Spinal cord (tissue), 10 donors: Measurements from ENCODE around the gene ESYT2. TPM values are rescaled to one million over a fixed set of nuclear protein-coding genes. Genes with fewer than 3 reads are reported as not detected.
A peak's percentile ranks its signal among the peaks of the same experiment; 100 is the strongest.

Source experiments
- DNase-seq, 6 donors: peaks; one replicate each; pipeline versions ENCODE4 v3.0.0 to v3.0.0-alpha.2; 2013 to 2015; ENCODE audit warnings: low spot score in 6 of 6, low read depth in 4 of 6
- H3K27ac ChIP-seq: one replicate; pipeline ENCODE4 v1.5.1; 2013; ENCODE audit warnings: low read depth, low read length, control low read depth
- H3K27me3 ChIP-seq: one replicate; pipeline ENCODE4 v1.6.1; 2013; ENCODE audit warnings: low read length; ENCODE audit not compliant: control insufficient read depth, insufficient read depth
- H3K36me3 ChIP-seq: one replicate; pipeline ENCODE4 v1.6.1; 2013; ENCODE audit warnings: low read length; ENCODE audit not compliant: control insufficient read depth, insufficient read depth
- H3K4me1 ChIP-seq: one replicate; pipeline ENCODE4 v1.6.1; 2013; ENCODE audit warnings: low read length; ENCODE audit not compliant: control insufficient read depth, insufficient read depth
- H3K4me3 ChIP-seq: one replicate; pipeline ENCODE4 v1.5.1; 2013; ENCODE audit warnings: low read depth, low read length, control low read depth
- H3K9me3 ChIP-seq: one replicate; pipeline ENCODE4 v1.6.1; 2013; ENCODE audit warnings: low read length; ENCODE audit not compliant: control insufficient read depth, insufficient read depth
- WGBS: methylation state at CpG from one replicate; pipeline ENCODE4 v1.1.5; 2013; ENCODE audit warnings: missing lambda C conversion rate; ENCODE audit not compliant: insufficient coverage; 5-methylcytosine and 5-hydroxymethylcytosine counted together
- polyA plus RNA-seq, 2 donors: library from polyadenylated mRNA; unstranded; fragments of 120-200 nt; gene quantifications; one replicate each; pipeline ENCODE4 v1.2.1, GENCODE V29; 2013; ENCODE audit not compliant: insufficient read length in 2 of 2
- total RNA-seq, 2 donors: library from RNA; depleted of rRNA in 1 of 2; stranded (reverse); fragments of 120-200 nt in 1 of 2; fragments of >200 nt in 1 of 2; gene quantifications; one replicate each; pipeline versions ENCODE4 v1.2.3 to v1.2.4, GENCODE V29; 2013 to 2014
- donor health status: healthy.

Gene ESYT2
- total and polyA plus RNA-seq, 4 donors = 28.0 to 73.9 (median 51.9) TPM

DNA sequence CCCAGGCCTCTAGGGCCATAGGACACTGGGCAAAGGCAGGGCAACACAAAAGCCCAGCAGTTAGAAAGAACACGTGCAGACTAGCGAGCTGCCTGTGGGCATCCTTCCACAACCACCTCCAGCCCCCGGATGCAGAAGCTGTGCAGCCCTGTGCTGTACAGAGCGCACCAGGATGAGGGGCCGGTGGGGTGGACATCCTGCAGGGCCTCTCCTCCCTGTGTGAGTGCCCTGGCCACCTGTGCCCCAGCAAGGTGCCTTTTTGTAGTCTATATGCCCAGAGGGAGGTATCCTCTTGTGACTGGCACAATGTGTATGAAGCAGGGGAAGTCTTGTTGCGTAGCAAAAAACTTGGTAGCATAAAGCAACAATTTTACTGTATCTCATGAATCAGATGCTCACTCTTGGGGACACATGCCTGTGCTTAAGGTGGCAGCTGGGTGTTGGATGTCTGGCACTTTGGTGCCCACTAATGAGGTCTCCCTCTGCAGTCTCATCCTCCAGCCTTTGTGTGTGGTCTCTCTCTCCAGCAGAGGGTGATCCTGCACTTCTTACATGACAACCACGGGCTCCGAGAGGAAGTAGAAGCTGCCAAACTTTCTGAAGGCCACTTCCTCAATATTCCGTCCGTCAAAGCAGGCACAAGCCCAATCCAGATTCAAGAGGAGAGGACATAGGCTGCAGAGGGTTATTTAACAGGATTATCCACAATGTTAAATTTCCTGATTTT, 133.4 kb downstream of the ESYT2 start:
- DNase-seq = peak in 3 of 6 donors; percentile 23 to 74 (median 67)
- no peak overlapping the region for H3K27ac ChIP-seq

DNA sequence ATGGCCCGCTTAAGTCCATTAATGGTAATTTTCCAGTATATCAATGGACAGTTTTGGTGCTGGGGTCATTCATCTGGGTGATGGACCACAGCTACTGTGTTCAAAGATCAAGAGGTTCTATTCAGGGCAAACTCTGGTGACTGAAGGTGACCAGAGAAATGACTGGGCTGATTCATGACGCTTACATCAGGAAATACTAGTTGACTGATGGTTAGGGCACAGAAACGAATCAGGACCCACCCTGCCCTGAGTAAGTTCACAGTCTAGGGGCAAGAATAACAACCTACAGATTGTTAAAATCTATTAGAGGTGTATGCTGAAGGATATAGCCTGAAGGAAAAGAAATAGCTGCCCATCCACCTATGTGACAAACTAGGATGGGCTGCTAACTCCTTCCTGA, 134.3 kb downstream of the ESYT2 start:
- Histone ChIP-seq H3K27me3 (no peaks in the 10 kb centered on the region), H3K9me3 (no peaks in the 10 kb centered on the region), H3K4me1 (no peaks in the 10 kb centered on the region), H3K4me3 (no peak overlapping the region), H3K27ac (no peak overlapping the region), H3K36me3 (peaks cover 9% of the 10 kb centered on the region)
- 100% methylated on average over 2 of the region's 3 CpGs for WGBS
- DNase-seq = no peak

More for the DNA sequence above, 133.4 kb downstream of the ESYT2 start:
- H3K36me3 ChIP-seq = peaks cover 9% of the 10 kb centered on the region
- H3K9me3 ChIP-seq = no peaks in the 10 kb centered on the region
- H3K4me3 ChIP-seq = no peak overlapping the region
- H3K27me3 ChIP-seq = no peaks in the 10 kb centered on the region
- no peaks in the 10 kb centered on the region for H3K4me1 ChIP-seq
- 86% methylated on average over 5 of the region's 10 CpGs for WGBS

DNA sequence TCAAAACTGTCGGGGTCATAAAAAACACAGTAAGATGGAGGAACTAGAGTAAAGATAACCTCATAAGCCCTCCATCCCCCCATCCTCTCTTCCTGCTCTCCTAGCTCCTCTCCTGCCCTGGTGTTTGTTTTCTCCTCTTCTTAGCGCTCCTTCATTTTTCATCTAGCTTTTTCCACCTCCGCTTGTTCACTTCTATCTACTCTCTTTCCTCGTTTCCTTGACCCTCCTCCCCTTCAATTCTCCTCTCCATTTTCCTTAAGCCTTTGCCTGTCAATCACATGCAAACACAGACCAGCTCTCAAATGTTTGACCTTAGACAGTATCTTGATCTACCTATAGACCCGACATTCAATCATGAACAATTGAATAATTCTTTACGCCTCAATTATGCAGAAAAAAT, 134.7 kb downstream of the ESYT2 start:
- Histone ChIP-seq H3K9me3 (no peaks in the 10 kb centered on the region), H3K36me3 (peaks cover 9% of the 10 kb centered on the region), H3K4me1 (no peaks in the 10 kb centered on the region), H3K27ac (no peak overlapping the region), H3K4me3 (no peak overlapping the region), H3K27me3 (no peaks in the 10 kb centered on the region)
- no peak for DNase-seq
- whole genome bisulfite sequencing = 84% methylated on average over 5 of the region's 6 CpGs

DNA sequence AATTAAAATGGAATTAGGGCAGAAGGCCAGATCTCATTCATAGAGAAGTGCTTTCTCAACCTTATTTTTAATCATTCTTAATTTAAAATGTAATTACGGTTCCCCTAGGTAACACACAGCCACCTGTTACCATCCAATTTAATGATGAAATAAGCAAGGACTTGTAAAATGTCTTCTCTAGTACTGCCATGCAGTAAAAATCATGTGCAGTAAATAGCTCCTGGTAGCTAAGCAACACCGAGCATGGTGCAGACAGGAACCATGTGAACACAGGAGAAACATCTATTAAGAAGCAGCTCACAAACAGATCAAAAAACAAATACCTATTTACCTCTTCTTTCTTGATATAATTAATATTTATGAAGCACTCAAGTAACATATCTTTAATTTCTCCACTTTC, 139.8 kb downstream of the ESYT2 start:
- H3K36me3 ChIP-seq = peaks cover 9% of the 10 kb centered on the region
- H3K27me3 ChIP-seq = no peaks in the 10 kb centered on the region
- no peaks in the 10 kb centered on the region for H3K9me3 ChIP-seq
- no peak overlapping the region for H3K27ac ChIP-seq
- no peak overlapping the region for H3K4me3 ChIP-seq
- peak in 3 of 6 donors; percentile 40 to 92 (median 45) for DNase-seq
- WGBS = no CpG with 5 or more reads among the region's 2 CpGs
- H3K4me1 ChIP-seq = peaks cover 3% of the 10 kb centered on the region

DNA sequence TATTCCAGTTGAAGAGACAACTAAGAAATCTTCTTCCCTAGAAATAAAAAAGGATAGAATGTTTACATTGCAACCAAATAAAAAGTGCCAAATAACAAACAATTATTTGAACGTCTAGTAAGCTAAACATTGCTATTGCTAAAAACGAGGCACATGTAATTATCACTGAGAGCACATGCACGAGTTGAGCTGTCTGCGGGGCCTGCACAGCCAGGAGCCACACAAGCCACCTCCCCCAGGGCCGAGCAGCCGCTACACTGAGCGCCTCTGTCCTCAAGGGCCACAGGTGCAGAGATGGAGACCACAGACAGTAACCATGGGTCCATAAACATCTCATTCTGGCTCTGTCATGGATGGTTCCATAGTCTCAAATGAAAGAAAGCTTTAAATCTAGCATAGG, 141.9 kb downstream of the ESYT2 start:
- no peak for DNase-seq
- Histone ChIP-seq H3K27ac (no peak overlapping the region), H3K4me1 (peaks cover 3% of the 10 kb centered on the region), H3K36me3 (peaks cover 7% of the 10 kb centered on the region), H3K4me3 (no peak overlapping the region), H3K27me3 (no peaks in the 10 kb centered on the region), H3K9me3 (no peaks in the 10 kb centered on the region)
- WGBS = 98% methylated on average over 7 of the region's 7 CpGs

DNA sequence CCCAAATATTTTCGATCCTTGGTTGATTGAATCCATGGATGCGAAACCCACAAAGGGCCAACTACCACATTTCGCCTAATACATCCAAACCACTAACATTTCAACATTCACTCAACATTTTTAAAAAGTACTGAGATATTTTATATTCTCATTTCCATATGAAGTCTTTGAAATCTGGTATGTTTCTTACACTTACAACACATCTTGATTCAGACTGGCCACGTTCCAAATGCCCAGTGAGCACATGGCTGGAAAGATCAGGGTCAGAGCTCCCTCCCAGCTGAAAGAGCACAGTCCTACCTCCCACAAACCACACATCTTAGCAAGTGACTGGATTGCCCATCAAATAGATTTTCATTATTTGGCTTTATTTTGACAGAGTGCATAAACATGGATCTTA, 143.6 kb downstream of the ESYT2 start:
- Histone ChIP-seq H3K4me1 (peaks cover 3% of the 10 kb centered on the region), H3K36me3 (peaks cover 6% of the 10 kb centered on the region), H3K27ac (no peak overlapping the region), H3K27me3 (no peaks in the 10 kb centered on the region), H3K4me3 (no peak overlapping the region), H3K9me3 (no peaks in the 10 kb centered on the region)
- no peak for DNase-seq
- 88% methylated on average over 1 of the region's 4 CpGs for WGBS

DNA sequence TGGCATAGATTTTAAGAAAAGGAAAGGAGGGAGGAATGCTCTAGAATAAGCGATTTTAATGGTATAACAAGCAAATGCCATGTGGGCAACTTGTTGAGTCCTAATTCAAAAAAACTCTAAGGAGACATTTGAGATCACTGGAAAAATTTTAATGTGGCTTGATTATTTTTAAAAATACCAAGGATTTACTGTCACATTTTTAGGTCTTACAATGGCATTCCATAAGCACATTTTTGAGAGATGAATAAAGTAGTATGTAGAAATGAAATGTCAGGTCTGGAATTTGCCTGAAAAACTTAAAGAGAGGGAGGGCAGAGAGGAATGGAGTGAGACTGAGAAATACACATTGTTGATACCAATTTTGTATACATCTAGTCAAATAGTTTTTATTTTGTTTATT, 145.0 kb downstream of the ESYT2 start:
- Histone ChIP-seq H3K9me3 (no peaks in the 10 kb centered on the region), H3K4me1 (peaks cover 3% of the 10 kb centered on the region), H3K36me3 (peaks cover 6% of the 10 kb centered on the region), H3K27me3 (no peaks in the 10 kb centered on the region), H3K4me3 (no peak overlapping the region), H3K27ac (no peak overlapping the region)
- no peak for DNase-seq
- WGBS = no CpG with 5 or more reads among the region's 1 CpG

DNA sequence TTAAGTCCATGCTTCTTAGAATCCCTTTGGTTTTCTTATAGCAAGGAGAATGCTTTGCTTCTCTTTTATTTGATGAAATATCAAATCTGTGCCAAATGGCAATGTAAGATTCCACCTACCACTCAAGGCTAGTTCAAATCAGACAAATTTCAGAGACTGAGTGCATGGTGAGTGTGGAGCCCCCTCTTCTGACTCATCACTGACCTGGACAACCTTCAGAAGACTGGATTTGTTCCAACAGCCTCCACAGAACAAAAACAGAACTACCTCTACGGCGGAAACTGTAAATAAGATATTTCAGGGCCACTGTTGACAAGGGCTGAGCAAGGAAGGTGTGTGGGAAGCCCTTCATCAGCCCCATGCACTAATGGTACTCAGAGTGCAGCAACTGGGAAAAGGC, 145.8 kb downstream of the ESYT2 start:
- Histone ChIP-seq H3K4me3 (no peak overlapping the region), H3K36me3 (peaks cover 3% of the 10 kb centered on the region), H3K27ac (no peak overlapping the region), H3K27me3 (no peaks in the 10 kb centered on the region), H3K4me1 (peaks cover 2% of the 10 kb centered on the region), H3K9me3 (no peaks in the 10 kb centered on the region)
- DNase-seq = no peak
- no CpG with 5 or more reads among the region's 2 CpGs for WGBS

DNA sequence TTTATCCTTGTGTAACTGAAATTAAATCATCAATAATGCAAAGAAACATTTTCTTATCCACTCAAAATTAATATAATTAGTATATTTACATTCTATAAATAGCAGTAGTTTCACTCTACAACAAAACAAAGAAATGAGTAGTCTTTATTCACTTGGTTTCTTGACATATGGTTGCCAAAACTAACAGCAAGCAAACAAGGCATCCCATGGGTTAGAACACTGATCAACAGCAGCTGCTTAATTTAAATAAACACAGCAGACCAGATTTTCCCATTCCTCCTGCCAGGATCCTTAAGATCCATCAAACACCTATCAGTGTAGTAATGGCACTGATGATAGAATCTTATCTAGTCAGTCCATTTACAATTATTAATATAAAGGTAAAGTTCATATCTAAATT, 146.9 kb downstream of the ESYT2 start:
- Histone ChIP-seq H3K4me3 (no peak overlapping the region), H3K4me1 (no peaks in the 10 kb centered on the region), H3K27ac (no peak overlapping the region), H3K27me3 (no peaks in the 10 kb centered on the region), H3K36me3 (peaks cover 1% of the 10 kb centered on the region), H3K9me3 (no peaks in the 10 kb centered on the region)
- DNase-seq = peak in 2 of 6 donors; percentile 32 to 50
